GM19193 (cell line): ENCODE measurements around the gene NDUFB8.
A peak's percentile ranks its signal among the peaks of the same experiment; 100 is the strongest.

Experiments
- POLR2A ChIP-seq: IDR thresholded peaks from 4 replicates; pipeline ENCODE4 v1.6.1; 2011; ENCODE audit not compliant: insufficient read depth, insufficient read length; ENCODE audit errors: extremely low read depth

The NDUFB8 gene

GRCh38 chr10:100529475-100530298 is at the start of gene NDUFB8:
Gene NDUFB8, minus strand, starts transcription at chr10:100529871. Its CDS starts 20 bp downstream, at chr10:100529851.
- TF ChIP-seq POLR2A, result peak; percentile 85

GRCh38 chr10:100576282-100576635 is 46.6 kb upstream of the NDUFB8 start:
- no peak for TF ChIP-seq POLR2A

GRCh38 chr10:100575585-100576281 is 46.1 kb upstream of the NDUFB8 start:
- no peak for TF ChIP-seq POLR2A

- no peak for TF ChIP-seq POLR2A
These were observed 41.6 kb upstream of the NDUFB8 start for GRCh38 chr10:100571084-100571856.

GRCh38 chr10:100570506-100570905 is 40.8 kb upstream of the NDUFB8 start:
- TF ChIP-seq POLR2A, result no peak

- no peak for TF ChIP-seq POLR2A
These were observed 40.2 kb upstream of the NDUFB8 start for GRCh38 chr10:100569687-100570481.

GRCh38 chr10:100568912-100569311 is 39.2 kb upstream of the NDUFB8 start:
- TF ChIP-seq POLR2A, result no peak

- no peak for TF ChIP-seq POLR2A
These were observed 38.2 kb upstream of the NDUFB8 start for GRCh38 chr10:100567826-100568225.

- no peak for TF ChIP-seq POLR2A
These were observed 37.6 kb upstream of the NDUFB8 start for GRCh38 chr10:100567249-100567648.

GRCh38 chr10:100566561-100566960 is 36.9 kb upstream of the NDUFB8 start:
- no peak for TF ChIP-seq POLR2A

- no peak for TF ChIP-seq POLR2A
These were observed 35.7 kb upstream of the NDUFB8 start for GRCh38 chr10:100565206-100565985.

- TF ChIP-seq POLR2A, result no peak
These were observed 32.5 kb upstream of the NDUFB8 start for GRCh38 chr10:100562008-100562672.

GRCh38 chr10:100561005-100561404 is 31.3 kb upstream of the NDUFB8 start:
- TF ChIP-seq POLR2A, result no peak
